ENCODE measurements around the gene TMTC2. TPM values are rescaled to one million over a fixed set of nuclear protein-coding genes. Genes with fewer than 3 reads are reported as not detected.

The TMTC2 gene
- polyA plus RNA-seq, 1 donor: 12.1 TPM

DNA sequence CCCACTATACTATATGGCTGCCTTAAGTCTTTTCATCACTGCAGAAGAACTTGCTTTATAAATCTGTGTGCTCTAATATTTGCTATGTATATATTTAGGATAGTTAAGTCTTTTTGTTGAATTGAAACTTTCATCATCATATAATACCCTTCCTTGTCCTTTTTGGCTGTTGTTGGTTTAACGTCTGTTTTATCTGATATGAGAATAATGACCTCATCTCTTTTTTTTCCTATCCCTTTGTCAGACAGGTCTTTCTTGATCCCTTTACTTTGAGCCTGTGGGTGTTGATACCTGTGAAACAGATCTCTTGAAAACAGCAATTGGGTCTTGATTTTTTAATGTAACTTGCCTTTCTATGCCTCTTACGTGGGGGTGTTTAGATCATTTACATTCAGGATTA, 316.3 kb downstream of the TMTC2 start:
- Histone ChIP-seq H3K36me3 (ENCODE audit: control insufficient read depth, insufficient read depth, low read length) (peaks cover 2% of the 10 kb centered on the region), H3K9me3 (ENCODE audit: control insufficient read depth, low read depth, low read length) (no peaks in the 10 kb centered on the region), H3K27ac (ENCODE audit: low read length) (no peak overlapping the region), H3K27me3 (ENCODE audit: control insufficient read depth, insufficient read depth, low read length) (no peaks in the 10 kb centered on the region), H3K4me3 (ENCODE audit: low read length) (no peak overlapping the region), H3K4me1 (ENCODE audit: control insufficient read depth, insufficient read depth, low read length) (no peaks in the 10 kb centered on the region)
- WGBS (ENCODE audit: insufficient coverage, low lambda C conversion rate): no CpG with 5 or more reads among the region's 2 CpGs
- DNase-seq: no peak

DNA sequence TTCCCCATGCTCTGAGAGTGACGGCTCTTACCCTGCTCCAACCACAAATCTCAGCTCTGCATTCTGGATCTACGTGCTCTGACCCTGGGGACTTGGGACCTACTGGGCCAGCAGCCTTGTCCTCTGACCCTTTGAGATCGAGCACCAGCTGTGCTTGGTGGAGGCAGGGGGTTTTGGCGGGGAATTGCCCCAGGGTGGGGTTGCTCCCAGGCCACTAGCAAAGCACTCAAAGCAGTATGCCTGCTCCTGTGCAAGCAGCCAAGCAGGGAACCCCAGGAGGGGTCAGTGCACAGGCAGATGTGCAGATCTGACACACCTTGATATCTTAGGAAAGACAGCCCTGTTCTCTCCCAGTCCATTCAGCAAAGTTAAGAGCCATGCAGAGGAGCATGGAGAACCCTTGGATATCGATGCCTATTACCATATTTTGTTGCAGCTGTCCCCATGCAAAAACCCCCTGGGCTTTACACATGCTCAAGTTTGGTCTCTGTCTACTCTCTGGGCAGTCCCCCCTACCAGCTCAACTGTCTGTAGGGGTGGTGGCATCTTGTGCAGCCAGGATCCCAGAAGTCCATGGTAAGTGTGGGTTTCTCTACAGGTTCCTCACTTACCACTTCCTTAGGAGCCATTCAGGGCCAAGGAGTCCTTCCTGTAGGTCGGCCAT, 319.0 kb downstream of the TMTC2 start:
- H3K4me1 ChIP-seq (ENCODE audit: control insufficient read depth, insufficient read depth, low read length): no peaks in the 10 kb centered on the region
- no peak overlapping the region for H3K27ac ChIP-seq (ENCODE audit: low read length)
- DNase-seq: no peak
- H3K27me3 ChIP-seq (ENCODE audit: control insufficient read depth, insufficient read depth, low read length): no peaks in the 10 kb centered on the region
- peaks cover 2% of the 10 kb centered on the region for H3K36me3 ChIP-seq (ENCODE audit: control insufficient read depth, insufficient read depth, low read length)
- no CpG with 5 or more reads among the region's 6 CpGs for WGBS (ENCODE audit: insufficient coverage, low lambda C conversion rate)
- peaks cover 4% of the 10 kb centered on the region for H3K9me3 ChIP-seq (ENCODE audit: control insufficient read depth, low read depth, low read length)
- no peak overlapping the region for H3K4me3 ChIP-seq (ENCODE audit: low read length)

DNA sequence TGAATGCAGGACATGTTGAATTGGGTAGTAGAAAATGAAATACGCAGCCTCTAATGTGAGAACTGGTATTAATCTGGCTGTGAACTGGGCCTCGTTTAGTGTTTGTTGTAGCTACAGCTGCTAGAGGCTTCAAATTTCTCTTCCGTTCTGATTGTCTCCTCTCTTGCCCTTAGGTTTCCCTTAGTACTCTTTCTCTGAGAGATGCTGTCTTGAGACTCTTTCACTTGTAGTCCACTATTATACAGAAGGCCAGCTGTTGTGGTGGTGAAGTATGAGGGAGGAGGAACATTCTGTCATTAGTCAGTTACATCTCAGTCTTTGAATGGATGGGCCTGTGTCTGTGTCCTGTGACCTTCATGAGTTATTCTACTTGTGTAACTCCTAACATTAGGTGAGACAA, 322.0 kb downstream of the TMTC2 start:
- Histone ChIP-seq H3K27ac (ENCODE audit: low read length) (no peak overlapping the region), H3K9me3 (ENCODE audit: control insufficient read depth, low read depth, low read length) (peaks cover 4% of the 10 kb centered on the region), H3K4me3 (ENCODE audit: low read length) (no peak overlapping the region), H3K27me3 (ENCODE audit: control insufficient read depth, insufficient read depth, low read length) (no peaks in the 10 kb centered on the region), H3K4me1 (ENCODE audit: control insufficient read depth, insufficient read depth, low read length) (no peaks in the 10 kb centered on the region), H3K36me3 (ENCODE audit: control insufficient read depth, insufficient read depth, low read length) (peaks cover 2% of the 10 kb centered on the region)
- DNase-seq: no peak
- 0% methylated on average over 1 of the region's 3 CpGs for WGBS (ENCODE audit: insufficient coverage, low lambda C conversion rate)

DNA sequence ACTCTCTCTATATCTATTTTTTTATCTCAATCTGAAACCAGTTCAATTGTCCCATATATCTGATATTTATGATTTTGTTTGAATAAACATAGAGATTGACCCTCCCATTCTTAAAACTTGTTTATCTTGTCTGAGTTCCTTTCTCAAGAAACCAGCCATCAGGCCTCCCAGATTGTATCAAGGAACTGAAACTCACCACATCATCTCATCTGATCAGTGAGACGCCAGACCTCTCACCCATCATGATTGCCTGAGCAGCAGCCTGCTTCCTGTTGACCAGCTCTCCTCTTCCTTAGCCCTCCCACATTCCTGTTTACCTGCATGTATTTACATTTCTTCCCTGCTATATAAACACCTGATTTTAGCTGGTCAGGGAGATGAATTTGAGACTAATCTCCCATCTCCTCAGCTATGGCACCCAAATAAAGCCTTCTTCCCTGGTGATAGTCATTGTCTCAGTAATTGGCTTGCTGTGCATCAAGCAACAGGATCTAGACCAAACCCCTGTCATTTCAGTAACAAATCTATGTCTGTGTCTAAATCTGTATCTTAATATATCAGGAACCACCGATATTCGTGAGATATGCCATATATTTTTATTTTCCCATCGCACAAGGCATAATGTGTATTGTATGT, 323.6 kb downstream of the TMTC2 start:
- 100% methylated on average over 1 of the region's 4 CpGs for WGBS (ENCODE audit: insufficient coverage, low lambda C conversion rate)
- H3K4me3 ChIP-seq (ENCODE audit: low read length): no peak overlapping the region
- DNase-seq: no peak
- H3K9me3 ChIP-seq (ENCODE audit: control insufficient read depth, low read depth, low read length): peaks cover 4% of the 10 kb centered on the region
- H3K27me3 ChIP-seq (ENCODE audit: control insufficient read depth, insufficient read depth, low read length): no peaks in the 10 kb centered on the region
- peaks cover 2% of the 10 kb centered on the region for H3K36me3 ChIP-seq (ENCODE audit: control insufficient read depth, insufficient read depth, low read length)
- H3K4me1 ChIP-seq (ENCODE audit: control insufficient read depth, insufficient read depth, low read length): no peaks in the 10 kb centered on the region
- no peak overlapping the region for H3K27ac ChIP-seq (ENCODE audit: low read length)

DNA sequence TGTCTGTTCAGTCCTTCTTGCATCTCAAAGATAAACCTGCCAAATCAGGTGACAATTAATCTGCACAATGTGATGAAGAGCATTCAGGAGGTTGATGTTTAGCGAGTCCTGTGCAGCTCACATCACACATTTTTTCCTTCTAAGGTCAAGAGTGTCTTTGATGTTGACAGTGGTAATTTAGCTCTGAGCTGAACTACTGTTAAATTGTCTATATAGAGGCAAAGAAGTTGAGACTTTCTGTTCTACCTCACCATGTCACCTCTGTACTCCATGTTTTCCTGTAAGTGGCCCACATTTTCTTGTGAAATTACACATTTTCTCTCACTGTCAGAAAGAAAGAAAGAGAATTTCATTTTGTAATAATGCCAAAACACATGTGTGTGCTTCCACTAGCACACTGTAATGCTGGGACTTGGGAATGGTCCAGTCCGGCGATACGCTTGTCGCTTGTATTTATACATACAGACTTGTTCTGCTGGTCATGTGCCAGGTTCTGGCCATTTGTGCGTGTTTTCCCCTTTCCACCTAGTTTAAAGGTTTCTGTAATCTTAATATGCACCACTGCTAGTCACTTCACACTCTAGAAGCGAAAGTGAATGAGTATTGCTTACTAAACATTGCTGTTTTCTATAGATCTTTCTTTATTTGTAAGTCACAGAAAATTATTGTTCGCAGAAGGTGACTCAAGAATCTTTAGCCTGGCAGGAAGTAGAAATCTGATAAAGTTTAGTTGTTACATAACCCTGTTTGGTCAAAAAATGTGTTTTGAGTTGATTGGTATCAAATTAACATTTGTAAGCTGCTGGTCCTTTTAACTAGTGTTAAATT, 328.9 kb downstream of the TMTC2 start:
- no peak for DNase-seq
- 100% methylated on average over 1 of the region's 8 CpGs for WGBS (ENCODE audit: insufficient coverage, low lambda C conversion rate)
- Histone ChIP-seq H3K4me3 (ENCODE audit: low read length) (no peak overlapping the region), H3K36me3 (ENCODE audit: control insufficient read depth, insufficient read depth, low read length) (no peaks in the 10 kb centered on the region), H3K27me3 (ENCODE audit: control insufficient read depth, insufficient read depth, low read length) (no peaks in the 10 kb centered on the region), H3K4me1 (ENCODE audit: control insufficient read depth, insufficient read depth, low read length) (no peaks in the 10 kb centered on the region), H3K9me3 (ENCODE audit: control insufficient read depth, low read depth, low read length) (no peaks in the 10 kb centered on the region), H3K27ac (ENCODE audit: low read length) (peak overlapping the region; percentile 8)

DNA sequence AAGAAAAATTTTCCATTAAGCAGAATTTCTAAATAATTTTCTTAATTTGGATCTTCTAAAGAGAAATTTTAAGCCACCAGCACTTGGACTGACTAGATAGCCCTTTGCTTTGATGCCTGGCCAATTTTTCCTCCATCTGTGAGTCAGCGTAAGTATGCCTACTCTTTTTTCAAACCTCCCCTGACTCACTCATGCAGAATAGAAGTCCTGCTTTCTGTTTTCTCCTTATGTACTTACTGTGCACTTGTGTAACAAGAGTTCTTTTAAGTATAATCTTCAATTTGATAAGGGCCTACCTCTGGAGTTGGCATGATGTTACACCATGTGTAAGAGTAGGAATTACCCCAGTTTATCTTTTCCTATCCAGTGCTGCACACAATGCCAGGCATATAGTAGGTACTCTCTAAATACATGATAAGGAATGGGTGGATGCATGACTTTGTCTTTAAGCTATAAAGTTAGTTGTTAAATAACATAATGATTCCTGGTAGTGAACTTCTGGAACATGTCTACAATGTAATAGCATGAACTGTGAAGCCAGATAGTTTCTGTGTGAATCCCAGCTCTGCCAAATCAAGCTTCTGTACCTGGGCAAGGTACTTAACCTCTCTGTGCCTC, 329.6 kb downstream of the TMTC2 start:
- WGBS (ENCODE audit: insufficient coverage, low lambda C conversion rate): no CpG with 5 or more reads among the region's 1 CpG
- Histone ChIP-seq H3K4me3 (ENCODE audit: low read length) (no peak overlapping the region), H3K9me3 (ENCODE audit: control insufficient read depth, low read depth, low read length) (no peaks in the 10 kb centered on the region), H3K4me1 (ENCODE audit: control insufficient read depth, insufficient read depth, low read length) (no peaks in the 10 kb centered on the region), H3K27ac (ENCODE audit: low read length) (no peak overlapping the region), H3K36me3 (ENCODE audit: control insufficient read depth, insufficient read depth, low read length) (no peaks in the 10 kb centered on the region), H3K27me3 (ENCODE audit: control insufficient read depth, insufficient read depth, low read length) (no peaks in the 10 kb centered on the region)
- DNase-seq: no peak

DNA sequence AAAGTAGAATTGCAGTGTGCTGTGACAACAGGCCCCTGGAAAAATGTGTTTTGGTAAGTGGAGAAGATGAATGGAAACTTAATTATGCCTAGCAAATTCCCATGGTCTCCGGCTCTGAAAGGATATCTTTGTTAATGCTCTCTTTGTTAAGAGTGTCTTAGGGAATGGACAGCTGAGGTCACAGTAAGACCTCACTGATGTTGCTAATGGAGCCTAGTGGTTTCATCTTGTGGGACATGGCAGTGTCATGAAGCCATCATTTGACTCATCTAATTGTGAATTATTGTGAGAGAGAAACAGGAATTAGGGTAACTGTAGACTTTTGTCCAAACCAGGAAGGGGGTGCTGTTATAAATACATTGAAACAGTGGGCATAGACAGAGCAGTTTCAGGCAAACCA, 330.3 kb downstream of the TMTC2 start:
- H3K36me3 ChIP-seq (ENCODE audit: control insufficient read depth, insufficient read depth, low read length): no peaks in the 10 kb centered on the region
- no peaks in the 10 kb centered on the region for H3K27me3 ChIP-seq (ENCODE audit: control insufficient read depth, insufficient read depth, low read length)
- H3K9me3 ChIP-seq (ENCODE audit: control insufficient read depth, low read depth, low read length): no peaks in the 10 kb centered on the region
- H3K27ac ChIP-seq (ENCODE audit: low read length): no peak overlapping the region
- WGBS (ENCODE audit: insufficient coverage, low lambda C conversion rate): 0% methylated on average over 1 of the region's 1 CpG
- no peaks in the 10 kb centered on the region for H3K4me1 ChIP-seq (ENCODE audit: control insufficient read depth, insufficient read depth, low read length)
- DNase-seq: no peak
- H3K4me3 ChIP-seq (ENCODE audit: low read length): no peak overlapping the region

DNA sequence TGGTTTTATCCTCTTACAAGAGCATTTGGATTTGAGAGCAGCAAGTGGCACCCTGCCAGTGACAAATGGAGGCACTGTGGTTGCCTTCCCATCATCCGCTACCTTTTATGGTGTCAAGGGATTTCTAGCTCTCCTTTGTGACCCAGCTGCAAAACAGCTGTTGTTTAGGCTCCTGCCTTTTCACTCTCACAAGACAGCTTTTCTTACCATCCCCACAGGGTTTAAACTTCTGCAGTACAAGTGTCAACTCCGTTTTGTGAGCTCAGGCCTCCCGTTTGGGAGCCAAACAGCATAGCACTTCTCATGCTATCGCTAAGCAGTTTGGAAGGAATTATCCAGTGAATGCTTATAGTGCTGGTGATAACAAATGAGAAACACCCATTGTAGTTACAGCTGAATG, 331.4 kb downstream of the TMTC2 start:
- Histone ChIP-seq H3K9me3 (ENCODE audit: control insufficient read depth, low read depth, low read length) (no peaks in the 10 kb centered on the region), H3K36me3 (ENCODE audit: control insufficient read depth, insufficient read depth, low read length) (no peaks in the 10 kb centered on the region), H3K4me3 (ENCODE audit: low read length) (no peak overlapping the region), H3K27ac (ENCODE audit: low read length) (no peak overlapping the region), H3K27me3 (ENCODE audit: control insufficient read depth, insufficient read depth, low read length) (no peaks in the 10 kb centered on the region), H3K4me1 (ENCODE audit: control insufficient read depth, insufficient read depth, low read length) (no peaks in the 10 kb centered on the region)
- WGBS (ENCODE audit: insufficient coverage, low lambda C conversion rate): no CpG with 5 or more reads among the region's 4 CpGs
- peak in 1 of 2 donors; percentile 26 for DNase-seq

DNA sequence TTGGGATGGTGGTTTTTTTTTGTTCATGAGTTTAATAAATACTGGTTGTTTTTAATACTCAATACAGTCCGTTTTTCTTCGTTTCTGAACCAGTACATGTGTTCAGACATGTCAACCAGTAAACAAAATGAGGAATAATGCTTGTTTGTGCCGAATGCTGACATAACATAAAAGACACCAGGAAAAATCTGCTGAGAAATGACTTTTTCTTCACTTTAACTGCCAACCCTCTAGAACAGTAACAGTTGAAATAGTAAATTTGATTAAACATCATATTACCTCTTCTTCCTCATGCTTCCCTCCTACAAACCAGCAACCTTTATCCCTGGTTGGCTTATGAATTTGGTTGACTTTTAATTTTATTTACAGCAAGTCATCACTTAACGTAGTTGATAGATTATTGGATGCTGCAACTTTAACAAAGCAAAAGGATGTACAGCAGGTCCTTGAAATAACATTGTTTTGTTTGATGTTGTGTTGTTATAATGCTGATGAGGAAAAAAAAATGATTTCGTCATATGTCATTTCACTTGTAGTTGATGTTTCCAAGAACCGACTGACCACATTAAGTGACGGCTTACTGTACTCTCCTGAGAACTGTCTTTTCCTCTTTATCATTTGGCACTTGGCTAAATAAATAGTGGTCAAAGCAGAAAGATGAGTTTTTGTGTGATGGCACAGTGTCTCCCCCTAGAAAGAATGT, 340.5 kb downstream of the TMTC2 start:
- Histone ChIP-seq H3K27ac (ENCODE audit: low read length) (no peak overlapping the region), H3K36me3 (ENCODE audit: control insufficient read depth, insufficient read depth, low read length) (no peaks in the 10 kb centered on the region), H3K4me3 (ENCODE audit: low read length) (no peak overlapping the region), H3K9me3 (ENCODE audit: control insufficient read depth, low read depth, low read length) (no peaks in the 10 kb centered on the region), H3K4me1 (ENCODE audit: control insufficient read depth, insufficient read depth, low read length) (no peaks in the 10 kb centered on the region), H3K27me3 (ENCODE audit: control insufficient read depth, insufficient read depth, low read length) (no peaks in the 10 kb centered on the region)
- 93% methylated on average over 3 of the region's 7 CpGs for WGBS (ENCODE audit: insufficient coverage, low lambda C conversion rate)
- DNase-seq: no peak

DNA sequence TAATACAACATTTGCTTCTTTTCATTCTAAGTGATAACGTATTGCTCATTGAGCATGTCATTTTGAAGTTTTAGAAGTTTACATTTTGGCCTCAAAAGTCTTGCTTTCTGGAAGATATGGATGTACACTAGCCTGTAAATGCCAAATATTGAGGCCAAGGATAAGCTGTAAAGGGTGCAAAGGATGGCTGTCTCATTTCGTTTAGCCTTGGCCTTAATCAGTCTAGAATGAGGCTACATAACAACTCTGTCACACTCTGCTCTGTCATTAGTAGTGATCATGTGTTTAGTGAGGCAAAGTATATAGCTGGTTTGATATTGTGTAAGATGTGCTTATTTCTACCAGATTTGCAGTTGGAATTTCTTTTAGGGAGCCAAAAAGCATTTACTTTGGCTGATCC, 344.5 kb downstream of the TMTC2 start:
- no peaks in the 10 kb centered on the region for H3K36me3 ChIP-seq (ENCODE audit: control insufficient read depth, insufficient read depth, low read length)
- no peaks in the 10 kb centered on the region for H3K9me3 ChIP-seq (ENCODE audit: control insufficient read depth, low read depth, low read length)
- WGBS (ENCODE audit: insufficient coverage, low lambda C conversion rate): 40% methylated on average over 1 of the region's 2 CpGs
- no peak overlapping the region for H3K4me3 ChIP-seq (ENCODE audit: low read length)
- no peak for DNase-seq
- no peaks in the 10 kb centered on the region for H3K27me3 ChIP-seq (ENCODE audit: control insufficient read depth, insufficient read depth, low read length)
- no peaks in the 10 kb centered on the region for H3K4me1 ChIP-seq (ENCODE audit: control insufficient read depth, insufficient read depth, low read length)
- no peak overlapping the region for H3K27ac ChIP-seq (ENCODE audit: low read length)

All from large intestine (tissue), 3 donors.